HL-60/S4 (cell line): ENCODE measurements around the gene ETDA.
"Not testable (repeated sequence)": the region's sequence is repeated elsewhere in the genome, so short reads cannot be mapped to it uniquely, and the experiment has no call there.

Experiments
- in situ Hi-C: fragments of 300-500 bp; cut with MboI; formaldehyde crosslinking; loops from 2 replicates; pipeline ENCODE4 v1.14.3; 2022; ENCODE audit warnings: low sequenced_read_pairs

ETDA gene

DNA sequence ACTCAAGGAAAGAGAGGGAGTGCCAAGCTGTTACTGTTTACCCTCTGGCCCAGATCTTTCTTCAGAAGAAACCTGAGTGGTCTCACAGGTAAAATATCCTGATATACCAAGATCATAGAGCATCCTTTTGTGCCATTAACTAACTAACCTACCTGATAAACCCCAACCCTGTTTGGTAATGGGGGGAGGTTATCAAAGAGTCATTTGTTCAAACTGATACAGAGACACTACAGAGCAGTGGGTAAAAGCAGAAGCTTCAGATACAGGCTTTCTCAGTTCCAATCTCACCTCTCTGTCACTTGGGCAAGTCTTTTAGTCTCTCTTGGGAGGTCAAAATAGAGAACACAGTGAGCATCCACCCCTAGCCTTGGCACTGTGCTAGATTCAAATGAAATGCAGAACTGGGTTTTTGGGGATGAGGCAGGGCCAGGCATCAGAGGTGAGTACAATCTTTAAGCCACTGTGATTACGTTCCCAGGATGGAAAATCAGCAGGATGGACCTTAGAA, at the start of gene ETDA:
Gene ETDA, plus strand, starts transcription at position 51 of the 508 bp plus-strand sequence. CDS start 1,216 bp downstream, outside the sequence.
- in situ Hi-C loops = not testable (repeated sequence)

GRCh38 chrX:135206427-135206826, 45.4 kb upstream of the ETDA start:
- in situ Hi-C loops = loop anchor here (25.0 kb wide), 1 partner anchor 256 kb away; no protein-coding TSS in a partner anchor

DNA sequence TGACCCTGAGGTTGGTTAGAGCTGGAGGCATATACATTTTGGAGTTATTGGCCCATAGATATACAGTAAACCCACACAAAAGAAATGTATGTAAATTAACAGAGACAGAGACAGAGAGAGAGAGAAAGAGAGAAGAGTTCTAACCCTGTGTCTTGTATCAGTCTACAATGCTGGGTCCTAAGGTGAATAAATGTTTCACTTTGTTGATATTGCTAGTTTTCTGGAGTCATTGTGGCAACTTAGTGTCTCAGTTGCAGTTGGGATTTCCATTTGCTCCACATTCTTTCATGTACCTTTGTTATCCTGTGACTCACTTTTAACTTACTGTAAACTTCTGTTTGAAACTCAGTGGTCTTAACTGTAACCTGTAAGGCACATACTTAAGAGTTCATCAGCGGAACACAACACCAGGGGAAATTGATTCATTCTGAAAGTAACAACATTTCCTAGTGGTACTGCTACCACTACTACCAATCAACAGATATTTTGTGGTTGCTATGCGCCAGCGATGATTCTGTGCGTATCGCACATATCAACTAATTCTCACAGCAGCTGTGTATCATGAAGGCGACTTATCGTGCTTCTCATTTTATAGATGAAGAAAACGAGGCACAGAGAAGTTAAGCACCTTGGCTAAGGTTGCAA, 38.5 kb upstream of the ETDA start:
- in situ Hi-C loops = loop anchor here (25.0 kb wide), 1 partner anchor 249 kb away; no protein-coding TSS in a partner anchor

DNA sequence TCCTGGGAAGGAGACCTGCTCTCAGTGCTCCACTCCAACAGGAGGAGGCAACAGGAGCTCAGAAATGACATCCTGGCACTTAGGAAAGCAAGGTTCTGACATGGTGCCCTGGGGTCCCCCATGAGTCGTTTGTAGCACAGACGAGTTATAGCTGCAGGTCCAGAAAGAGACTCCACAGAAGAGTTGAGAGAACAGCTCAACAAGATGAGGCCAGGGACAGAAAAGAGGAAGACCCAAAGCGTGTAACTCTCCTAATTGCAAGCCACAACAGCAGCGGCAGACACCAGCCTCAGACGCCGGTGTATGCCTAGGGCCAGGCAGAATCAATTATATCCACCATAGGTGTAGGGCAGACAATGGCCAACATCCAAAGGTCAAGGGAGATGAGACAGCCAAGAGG, 5.9 kb upstream of the ETDA start:
- in situ Hi-C loops = not testable (repeated sequence)

- in situ Hi-C loops = not testable (repeated sequence)
Measured at GRCh38 chrX:135256087-135256684, 4.3 kb downstream of the ETDA start.

GRCh38 chrX:135256923-135257322, 5.1 kb downstream of the ETDA start:
- in situ Hi-C loops = no loop called here

- in situ Hi-C loops = no loop called here
Measured at GRCh38 chrX:135257469-135257868, 5.6 kb downstream of the ETDA start.

DNA sequence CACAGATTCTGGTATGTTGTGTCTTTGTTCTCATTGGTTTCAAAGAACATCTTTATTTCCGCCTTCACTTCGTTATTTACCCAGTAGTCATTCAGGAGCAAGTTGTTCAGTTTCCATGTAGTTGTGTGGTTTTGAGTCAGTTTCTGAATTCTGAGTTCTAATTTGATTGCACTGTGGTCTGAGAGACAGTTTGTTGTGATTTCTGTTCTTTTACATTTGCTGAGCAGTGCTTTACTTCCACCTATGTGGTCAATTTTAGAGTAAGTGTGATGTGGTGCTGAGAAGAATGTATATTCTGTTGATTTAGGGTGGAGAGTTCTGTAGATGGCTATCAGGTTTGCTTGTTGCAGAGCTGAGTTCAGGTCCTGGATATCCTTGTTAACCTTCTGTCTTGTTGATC, 9.1 kb downstream of the ETDA start:
- in situ Hi-C loops = not testable (repeated sequence)

- in situ Hi-C loops = not testable (repeated sequence)
Measured at GRCh38 chrX:135263376-135263775, 11.5 kb downstream of the ETDA start.

GRCh38 chrX:135264206-135264605, 12.3 kb downstream of the ETDA start:
- in situ Hi-C loops = no loop called here

DNA sequence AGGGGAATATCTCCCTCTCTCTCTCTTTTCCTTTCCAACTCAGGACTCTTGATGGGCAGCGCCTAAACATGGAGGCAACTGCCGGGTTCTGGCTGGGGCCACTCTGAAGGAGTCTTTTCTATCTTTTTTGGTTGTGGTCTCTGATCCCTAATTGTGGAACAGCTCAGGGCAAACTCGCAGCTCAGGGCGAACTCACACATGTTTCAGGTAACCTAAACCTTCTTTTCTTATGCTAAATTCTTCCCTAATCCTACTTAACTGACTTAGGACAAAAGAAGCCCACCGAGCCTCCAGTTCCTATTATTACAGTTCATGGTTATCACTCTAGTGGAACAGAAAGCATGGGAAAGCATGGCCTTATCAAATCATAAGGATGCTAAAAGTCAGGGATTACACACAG, 21.3 kb downstream of the ETDA start:
- in situ Hi-C loops = no loop called here

- in situ Hi-C loops = no loop called here
Measured at GRCh38 chrX:135275973-135276372, 24.1 kb downstream of the ETDA start.

GRCh38 chrX:135287266-135287823, 35.5 kb downstream of the ETDA start:
- in situ Hi-C loops = no loop called here

- in situ Hi-C loops = no loop called here
Measured at GRCh38 chrX:135295238-135295943, 43.5 kb downstream of the ETDA start.

DNA sequence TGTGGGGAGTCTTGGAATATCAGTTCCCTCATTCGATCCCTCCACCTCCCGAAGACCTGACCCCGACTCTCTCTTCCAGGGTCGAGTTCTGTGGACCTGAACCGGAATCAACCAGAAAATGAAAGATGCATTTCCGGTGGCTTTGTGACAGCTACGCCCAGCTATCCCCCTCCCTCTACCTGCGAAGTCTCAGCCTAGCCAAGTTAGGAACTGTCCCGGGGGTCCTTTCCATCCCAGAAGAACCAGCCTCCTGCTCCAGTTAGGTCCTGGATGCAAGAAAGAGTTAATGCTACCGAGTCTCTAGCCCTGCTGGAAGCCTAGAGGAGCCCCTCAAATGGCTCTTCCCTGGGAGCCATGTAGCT, 44.1 kb downstream of the ETDA start:
- in situ Hi-C loops = no loop called here

DNA sequence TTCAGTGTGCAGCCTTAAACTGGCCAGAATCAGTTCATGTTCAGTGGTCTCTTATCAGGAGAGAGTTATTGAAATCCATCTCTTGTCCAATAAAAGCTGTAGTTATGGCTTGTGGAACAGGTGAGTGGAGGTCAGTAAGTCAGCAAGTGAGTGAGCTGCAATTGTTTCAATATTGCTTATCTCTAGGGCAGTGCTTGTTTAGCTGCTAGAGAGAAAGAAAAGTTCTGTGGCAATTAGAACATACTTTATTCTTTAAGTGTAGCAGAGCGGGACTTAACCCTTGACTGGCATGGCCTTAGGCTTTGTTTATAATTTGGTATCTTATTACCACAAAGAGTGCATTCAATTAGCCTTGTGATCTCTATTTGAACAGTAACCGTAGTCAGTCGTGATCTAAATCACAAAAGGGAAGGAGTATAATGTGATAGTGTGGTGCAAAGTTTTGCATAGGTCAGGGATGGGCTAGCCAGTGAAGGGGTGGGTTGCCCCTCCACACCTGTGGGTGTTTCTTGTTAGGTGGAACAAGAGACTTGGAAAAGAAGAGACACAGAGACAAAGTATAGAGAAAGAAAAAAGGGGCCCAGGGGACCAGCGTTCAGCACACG, 50.5 kb downstream of the ETDA start:
- in situ Hi-C loops = no loop called here
